GM19468 (cell line): Measurements from ENCODE around the gene DNAH17.

Source experiments
- ATAC-seq: cut with Tn5 transposase; IDR thresholded peaks from one replicate; pipeline ENCODE4 v1.9.1; 2021; ENCODE audit warnings: mild to moderate bottlenecking, moderate library complexity, moderate number of reproducible peaks; ENCODE audit not compliant: unreplicated experiment; ENCODE audit errors: extremely low read depth

DNAH17 gene, protein sequence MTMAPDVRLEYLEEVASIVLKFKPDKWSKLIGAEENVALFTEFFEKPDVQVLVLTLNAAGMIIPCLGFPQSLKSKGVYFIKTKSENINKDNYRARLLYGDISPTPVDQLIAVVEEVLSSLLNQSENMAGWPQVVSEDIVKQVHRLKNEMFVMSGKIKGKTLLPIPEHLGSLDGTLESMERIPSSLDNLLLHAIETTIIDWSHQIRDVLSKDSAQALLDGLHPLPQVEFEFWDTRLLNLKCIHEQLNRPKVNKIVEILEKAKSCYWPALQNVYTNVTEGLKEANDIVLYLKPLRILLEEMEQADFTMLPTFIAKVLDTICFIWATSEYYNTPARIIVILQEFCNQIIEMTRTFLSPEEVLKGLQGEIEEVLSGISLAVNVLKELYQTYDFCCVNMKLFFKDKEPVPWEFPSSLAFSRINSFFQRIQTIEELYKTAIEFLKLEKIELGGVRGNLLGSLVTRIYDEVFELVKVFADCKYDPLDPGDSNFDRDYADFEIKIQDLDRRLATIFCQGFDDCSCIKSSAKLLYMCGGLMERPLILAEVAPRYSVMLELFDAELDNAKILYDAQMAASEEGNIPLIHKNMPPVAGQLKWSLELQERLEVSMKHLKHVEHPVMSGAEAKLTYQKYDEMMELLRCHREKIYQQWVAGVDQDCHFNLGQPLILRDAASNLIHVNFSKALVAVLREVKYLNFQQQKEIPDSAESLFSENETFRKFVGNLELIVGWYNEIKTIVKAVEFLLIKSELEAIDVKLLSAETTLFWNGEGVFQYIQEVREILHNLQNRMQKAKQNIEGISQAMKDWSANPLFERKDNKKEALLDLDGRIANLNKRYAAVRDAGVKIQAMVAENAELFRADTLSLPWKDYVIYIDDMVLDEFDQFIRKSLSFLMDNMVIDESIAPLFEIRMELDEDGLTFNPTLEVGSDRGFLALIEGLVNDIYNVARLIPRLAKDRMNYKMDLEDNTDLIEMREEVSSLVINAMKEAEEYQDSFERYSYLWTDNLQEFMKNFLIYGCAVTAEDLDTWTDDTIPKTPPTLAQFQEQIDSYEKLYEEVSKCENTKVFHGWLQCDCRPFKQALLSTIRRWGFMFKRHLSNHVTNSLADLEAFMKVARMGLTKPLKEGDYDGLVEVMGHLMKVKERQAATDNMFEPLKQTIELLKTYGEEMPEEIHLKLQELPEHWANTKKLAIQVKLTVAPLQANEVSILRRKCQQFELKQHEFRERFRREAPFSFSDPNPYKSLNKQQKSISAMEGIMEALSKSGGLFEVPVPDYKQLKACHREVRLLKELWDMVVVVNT (N-terminal part only)

DNA sequence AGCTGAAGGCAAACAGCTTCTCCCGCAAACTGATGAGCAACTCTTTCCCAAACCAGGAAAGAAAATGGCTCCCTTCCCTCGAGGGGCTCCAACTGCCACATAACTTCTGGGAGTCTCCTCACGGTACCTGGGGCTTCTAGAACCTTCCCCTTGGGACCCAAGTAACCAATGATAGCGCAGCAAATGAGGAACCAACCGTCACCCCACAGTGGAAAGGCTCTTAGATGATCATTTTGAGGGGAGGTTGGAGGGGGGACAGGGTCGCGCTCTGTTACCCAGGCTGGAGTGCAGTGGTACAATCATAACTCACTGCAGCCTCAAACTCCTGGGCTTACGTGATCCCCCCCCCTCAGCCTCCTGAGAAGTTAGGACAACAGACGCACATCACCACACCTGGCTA, at the start of gene DNAH17:
Gene DNAH17 (minus strand): TSS at position 101 of the 400 bp plus-strand sequence. CDS start 2,339 bp downstream, outside the sequence.
- ATAC-seq, result no peak

DNA sequence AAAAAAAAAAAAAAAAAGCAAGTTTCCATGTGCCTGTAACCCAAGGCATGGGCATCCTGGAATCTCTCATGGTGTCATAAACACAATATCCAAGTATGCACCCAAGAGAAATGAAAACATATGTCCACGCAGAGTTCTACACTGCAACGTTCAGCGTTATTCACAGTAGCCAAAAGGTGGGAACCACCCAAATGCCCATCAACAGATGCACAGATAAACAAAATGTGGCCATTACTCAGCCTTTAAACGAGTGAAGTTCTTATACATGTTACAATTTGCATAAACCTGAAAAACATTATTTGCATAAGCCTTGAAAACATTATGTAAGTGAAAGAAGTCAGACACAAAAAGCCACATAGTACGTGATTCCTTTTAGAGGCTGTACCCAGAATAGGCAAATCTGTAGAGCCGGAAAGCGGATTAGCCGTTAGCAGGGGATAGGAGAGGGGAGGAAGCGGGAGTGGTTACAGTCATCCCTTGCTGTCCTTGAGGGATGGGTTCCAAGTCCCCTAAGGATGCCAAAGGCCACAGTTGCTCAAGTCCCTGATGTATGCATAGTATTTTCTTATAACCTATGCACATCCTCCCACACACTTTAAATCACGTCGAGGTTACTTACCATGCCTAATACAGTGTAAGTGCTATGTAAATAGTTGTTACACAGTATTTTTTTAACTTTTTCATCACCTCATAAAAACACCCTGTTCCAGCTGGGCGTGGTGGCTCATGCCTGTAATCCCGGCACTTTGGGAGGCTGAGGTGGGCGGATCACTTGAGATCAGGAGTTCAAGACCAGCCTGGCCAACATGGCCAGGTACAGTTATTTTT, 47.3 kb upstream of the DNAH17 start:
- ATAC-seq, result no peak

DNA sequence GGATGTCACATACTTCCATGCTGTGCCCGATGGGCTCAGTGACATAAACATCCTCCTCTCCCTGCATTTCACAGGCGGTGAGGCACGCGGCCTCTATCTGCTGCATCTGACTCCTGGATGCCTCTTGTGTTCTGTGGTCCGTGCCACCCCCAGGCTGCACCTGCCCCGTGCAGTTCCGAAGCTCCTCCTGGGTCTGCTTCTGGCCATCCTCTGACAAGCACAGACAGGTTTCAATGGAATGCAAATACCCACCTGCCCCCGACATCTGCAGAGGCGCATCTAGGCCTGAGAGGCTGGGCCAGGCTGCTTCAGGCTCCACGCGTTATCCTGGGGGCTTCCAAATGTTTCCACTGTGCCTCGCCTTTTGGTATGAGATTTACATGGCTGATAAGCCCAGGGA, 46.3 kb upstream of the DNAH17 start:
- no peak for ATAC-seq

DNA sequence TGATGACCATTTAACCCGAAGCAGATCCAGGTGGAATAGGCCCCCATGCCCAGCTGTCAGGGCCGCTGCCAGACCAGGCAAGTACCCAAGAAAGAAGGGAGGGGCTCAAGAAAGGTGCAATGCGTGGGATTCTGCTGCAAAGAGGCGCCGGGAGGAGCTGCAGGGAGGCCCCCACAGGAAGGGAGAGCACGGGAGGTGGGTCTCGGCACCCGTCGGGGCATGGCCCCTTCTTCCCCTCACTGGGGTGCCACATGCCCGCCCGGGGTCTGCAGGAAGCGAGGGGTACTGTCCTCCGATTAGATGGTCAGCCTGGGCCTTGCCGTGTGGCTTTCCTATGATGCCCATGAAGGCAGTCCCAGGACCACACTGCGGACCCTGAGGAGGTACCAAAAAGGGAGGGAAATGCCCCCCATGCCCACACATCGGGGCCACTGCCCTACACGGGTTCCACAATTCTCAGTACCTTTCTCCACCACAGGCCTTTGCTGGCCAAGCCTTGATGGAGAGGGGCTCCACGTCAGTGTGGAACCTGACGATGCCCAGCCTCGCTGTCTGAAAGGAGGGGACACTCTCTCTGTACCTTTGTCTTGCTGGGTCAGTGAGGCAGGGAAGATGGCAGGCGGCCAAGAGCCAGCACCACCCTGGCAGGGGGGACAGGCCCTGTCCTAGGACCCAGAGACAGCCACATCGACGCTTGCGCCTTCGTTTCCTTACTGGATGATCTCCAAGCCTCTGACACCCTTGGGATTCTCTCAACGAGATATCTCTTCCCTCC, 45.5 kb upstream of the DNAH17 start:
- no peak for ATAC-seq

DNA sequence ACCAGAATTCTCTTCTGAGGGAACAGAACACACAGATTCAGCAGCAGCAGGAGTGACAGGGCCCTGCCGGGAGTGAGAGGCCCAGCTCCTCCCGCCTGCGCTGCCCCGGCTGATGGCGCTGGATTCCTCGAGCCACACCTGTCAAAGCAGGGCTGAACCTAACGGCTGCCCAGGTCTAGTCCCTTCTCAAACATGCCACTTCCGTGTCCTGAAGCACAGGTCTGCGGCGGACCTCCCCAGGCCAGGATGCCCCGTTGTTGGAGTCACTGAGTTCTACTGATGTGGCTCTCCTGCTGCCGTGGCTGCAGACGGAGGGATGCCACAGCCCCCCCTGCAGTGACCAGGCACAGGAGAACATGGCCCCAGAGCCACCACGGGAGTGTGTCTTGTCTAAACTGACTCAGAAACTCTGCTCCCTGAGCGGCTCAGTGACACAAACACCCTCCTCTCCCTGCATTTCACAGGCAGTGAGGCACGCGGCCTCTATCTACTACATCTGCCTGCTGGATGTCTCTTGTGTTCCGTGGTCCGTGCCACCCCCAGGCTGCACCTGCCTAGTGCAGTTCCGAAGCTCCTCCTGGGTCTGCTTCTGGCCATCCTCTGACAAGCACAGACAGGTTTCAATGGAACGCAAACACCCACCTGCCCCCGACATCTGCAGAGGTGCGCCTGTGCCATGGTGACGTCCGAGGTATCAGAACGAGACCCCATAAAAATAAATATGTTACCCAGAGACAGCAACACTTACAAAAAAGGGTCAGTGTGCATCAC, 44.7 kb upstream of the DNAH17 start:
- no peak for ATAC-seq

DNA sequence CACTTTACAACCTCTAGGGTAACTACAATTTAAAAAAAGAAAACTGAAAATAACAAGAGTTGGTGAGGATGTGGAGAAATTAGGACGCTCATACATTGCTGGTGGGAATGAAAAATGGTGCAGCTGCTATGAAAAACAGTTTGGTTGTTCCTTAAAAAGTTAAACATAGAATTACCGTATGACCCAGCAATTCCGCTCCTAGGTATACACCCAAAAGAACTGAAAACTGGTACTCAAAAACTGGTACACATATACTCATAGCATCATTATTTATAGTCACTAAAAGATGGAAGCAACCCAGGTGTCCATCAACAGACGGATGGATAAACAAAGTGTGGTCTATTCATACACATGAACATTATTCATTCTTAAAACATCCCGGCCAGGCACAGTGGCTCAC, 42.9 kb upstream of the DNAH17 start:
- no peak for ATAC-seq

DNA sequence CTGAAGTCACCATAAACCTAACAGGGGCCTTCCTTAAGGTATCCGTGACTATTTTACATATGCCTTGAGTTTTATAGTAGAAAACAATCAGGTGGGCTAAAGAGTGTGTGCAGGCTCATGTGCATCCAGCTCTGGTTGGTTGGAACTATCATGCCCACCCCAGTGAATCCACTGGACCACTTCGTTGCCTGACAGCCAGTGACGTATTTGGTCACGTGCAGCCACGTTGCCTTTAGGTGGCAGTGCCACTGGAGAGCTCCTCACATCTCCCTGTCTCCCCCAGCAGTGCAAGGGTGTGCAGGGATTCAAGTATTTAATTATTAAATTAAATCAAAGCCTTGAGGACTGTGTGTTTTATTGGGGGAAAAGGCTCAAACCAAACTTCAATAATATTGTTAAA, 42.1 kb upstream of the DNAH17 start:
- ATAC-seq, result no peak

DNA sequence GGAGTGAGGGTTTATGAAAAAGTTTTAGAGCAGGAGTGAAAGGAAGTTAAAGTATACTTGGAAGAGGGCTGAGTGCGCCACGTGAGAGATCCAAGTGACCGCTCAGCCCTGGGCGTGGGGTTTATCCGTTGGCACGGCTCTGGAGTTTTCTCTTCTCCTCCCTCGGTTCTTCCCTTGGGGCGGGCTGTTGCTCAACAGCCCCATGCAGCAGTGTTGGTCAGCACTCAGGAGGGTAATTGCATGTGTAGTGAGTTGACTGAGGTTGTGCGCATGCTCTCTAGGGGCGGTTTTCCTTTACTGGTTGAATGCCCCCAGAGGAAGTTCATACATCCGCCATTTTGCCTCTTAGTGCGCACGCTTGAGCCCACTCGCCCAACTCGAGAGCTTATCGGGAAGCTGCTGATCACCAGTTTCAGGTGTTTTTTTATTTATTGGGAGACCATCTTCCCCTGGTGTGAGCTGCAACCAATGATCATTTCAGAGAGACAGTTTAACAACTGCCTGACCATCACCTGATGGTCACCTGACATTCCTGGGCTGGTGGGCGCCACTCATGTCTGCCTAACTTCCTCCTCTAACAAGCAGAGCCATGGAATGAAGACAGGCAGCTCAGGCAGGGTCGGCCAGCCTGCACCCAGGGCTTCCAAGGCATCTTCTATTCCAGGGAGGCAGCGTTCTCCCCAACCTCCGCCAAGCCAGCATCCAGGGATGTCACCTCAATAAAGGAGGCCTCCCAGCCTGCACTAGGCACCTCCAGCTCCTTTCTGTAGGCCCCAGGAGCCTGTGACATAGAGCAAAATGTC, 41.3 kb upstream of the DNAH17 start:
- no peak for ATAC-seq

DNA sequence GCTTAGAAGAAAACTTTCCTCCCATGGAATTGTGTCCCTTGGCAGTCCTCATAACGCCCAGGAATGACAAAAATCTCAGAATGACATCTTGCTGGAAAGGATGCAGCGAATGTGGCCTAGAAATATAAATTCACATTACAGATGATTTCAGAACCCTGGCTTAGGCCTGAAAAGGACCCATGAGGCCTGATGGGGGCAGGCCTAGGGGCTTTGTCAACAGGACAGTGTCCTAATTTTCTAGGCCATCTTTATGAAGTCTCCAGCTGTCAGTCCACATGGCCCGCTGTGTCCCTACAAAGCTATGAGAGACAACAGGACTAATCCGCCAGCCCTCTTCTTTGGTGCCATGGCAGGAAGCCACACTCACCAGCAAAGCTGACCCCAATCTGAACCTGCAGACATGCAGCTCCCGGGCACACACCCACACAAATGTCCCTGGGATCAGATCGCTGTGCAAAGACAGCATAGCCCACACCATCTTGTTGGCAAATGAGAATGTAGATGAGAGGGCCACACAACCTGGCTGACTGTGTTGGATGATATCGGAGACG, 40.4 kb upstream of the DNAH17 start:
- no peak for ATAC-seq

DNA sequence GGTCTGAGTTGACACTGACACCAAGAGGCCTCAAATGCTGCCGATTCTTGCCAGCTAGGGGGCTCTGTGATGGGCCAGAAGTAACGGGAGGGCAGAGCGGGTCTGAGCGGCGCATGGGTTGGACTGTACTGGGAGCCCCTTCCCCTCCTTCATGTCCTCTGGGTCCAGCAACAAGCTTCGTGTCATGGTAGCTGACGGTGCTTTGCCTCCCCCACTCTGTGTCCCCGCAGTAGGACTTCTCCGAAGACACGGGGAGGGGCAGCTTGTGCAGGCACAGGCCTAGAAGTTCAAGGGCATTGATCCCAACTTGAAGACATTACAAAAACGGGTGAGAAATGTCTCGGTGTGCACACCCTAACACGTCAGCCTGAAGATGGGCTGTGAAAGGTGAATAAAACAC, 39.8 kb upstream of the DNAH17 start:
- no peak for ATAC-seq

DNA sequence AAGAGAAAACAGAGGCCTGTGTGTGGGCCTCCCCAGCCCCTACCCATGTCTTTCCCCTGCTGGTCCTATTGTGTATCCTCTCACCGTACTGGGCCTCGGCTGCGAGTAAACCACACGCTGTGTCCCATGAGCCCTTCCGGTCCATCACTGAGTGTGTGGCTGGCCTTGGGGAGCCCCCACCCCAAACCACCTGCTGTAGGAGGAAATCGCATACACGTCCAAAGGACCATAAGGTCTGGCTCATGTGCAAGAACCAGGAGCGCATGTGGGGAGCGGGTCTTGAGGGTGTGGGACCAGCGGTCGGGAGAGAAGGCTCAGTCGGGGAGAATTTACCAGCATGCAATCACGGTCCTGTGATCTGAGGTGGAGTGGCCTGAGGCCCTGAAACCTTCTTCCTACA, 38.4 kb upstream of the DNAH17 start:
- ATAC-seq, result no peak

DNA sequence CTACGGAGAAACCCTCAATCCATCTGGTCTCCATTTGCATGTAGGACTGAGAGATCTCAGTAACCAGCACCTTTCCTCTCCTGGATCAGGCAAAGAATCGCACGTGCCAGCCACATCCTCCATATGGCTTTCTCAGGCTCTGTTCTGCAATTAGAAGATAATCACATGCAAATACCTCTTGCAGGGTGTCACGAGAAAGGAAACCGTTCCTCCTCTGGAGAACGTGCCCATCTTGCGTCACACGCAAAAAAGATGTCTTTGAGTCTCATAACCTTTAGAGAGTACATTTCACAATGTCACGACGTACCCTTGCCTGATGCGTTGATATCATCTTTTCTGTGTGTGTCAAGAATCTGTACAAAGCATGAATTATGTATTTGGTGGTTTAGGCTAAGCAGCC, 36.2 kb upstream of the DNAH17 start:
- ATAC-seq, result no peak

DNA sequence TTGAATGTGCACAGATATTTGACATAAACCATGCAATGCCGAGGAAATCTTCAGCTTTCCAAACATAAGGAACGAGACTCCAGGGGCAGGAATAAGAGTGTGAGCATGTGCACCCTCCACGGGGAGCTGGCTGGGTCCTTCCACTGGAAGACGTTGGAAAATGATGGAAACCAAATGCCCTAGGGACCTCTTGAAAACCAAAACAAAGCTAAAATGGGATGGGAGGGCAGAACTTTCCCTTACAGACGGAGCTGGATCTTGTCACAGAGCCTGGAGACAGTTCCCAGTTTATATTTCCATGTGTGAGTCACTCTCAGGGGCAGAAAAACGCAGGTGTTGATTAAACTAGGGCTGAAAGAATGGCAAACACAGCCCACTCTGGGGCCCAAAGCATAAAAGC, 34.4 kb upstream of the DNAH17 start:
- no peak for ATAC-seq

DNA sequence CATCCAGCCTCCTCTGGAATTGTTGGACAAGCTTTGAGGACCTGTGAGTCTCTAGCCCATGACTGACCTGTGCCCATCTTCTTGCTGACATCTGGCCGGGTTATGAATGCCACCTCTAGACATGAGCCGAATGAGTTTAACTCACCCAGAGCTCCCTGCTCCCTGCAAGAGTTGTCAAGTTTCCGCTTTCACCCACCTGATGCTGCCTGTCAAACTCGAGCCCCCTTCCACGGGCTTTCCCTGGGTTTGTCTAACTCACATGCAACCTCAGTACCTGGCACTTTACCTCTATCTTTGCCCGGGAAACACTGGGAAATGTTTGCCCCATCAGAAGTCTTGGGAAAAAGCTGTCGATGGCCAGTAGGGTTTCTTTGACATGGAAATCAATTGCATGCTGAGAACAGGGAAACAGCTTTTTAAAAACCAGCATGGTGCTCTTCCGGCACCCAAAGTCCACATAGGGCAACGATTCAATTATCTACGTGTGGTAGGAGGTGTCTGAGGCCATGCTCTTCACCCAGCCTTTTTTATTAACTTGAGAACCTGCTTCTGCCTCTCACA, 33.8 kb upstream of the DNAH17 start:
- no peak for ATAC-seq

DNA sequence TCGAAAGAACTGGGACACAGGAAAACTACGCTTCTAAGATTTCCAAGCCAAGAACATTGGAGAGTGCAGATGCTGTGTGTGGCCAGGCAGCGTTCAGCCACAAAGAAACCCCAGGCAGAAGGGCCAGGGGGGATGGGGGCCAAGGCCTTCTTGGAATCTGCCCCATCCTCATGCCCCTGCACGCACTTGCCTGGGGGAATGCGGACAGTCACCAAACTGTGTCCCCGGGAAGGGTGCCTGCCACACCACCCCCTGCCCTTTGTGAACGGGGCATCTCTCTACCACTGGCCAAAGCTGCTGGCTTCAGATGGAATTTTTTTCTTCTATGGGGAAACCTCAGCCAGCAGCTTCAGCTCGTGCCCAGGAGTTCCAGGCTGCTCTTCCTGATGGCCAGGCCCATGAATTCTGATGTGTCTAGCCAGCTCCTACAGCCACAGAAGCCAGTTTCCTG, 32.0 kb upstream of the DNAH17 start:
- no peak for ATAC-seq

DNA sequence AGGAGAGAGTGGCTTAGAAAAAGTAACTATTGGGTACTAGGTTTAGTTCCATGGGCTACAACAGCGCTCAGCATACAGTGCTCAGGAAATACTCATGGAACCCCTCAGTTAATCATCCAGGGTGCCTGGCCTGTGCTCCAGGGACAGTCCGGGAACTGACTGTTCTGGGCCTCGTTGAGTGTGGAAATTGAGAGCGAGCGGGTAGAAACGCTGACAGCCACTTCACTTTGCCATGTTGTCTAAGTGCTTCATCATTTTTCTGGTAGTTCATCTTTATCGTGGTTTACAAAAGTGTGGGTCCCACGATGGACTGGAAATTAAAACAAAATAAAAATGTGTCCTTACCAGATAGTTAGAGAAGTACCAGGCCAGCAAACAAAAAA, 31.6 kb upstream of the DNAH17 start:
- no peak for ATAC-seq
